Omental fat pad (tissue), 4 donors: Measurements from ENCODE around the gene CDRT4. TPM values are rescaled to one million over a fixed set of nuclear protein-coding genes. Genes with fewer than 3 reads are reported as not detected.

ENCODE experiments used
- ATAC-seq: fragments of 150-250 bp; one replicate; pipeline ENCODE4 v1.9.1; 2016; ENCODE audit warnings: mild to moderate bottlenecking, moderate library complexity; ENCODE audit not compliant: low FRiP score
- DNase-seq: peaks from one replicate; pipeline ENCODE4 v3.0.0-alpha.2; 2019; ENCODE audit warnings: low spot score
- total RNA-seq, 4 donors: library from RNA; depleted of rRNA; stranded (reverse); fragments of >200 nt; gene quantifications; one replicate each; pipeline ENCODE4 v1.1.0, GENCODE V29; 2016
- TF ChIP-seq, protein P1 (sequence below), 3 donors: fragments of 450-650 bp; IDR thresholded peaks; one replicate each; pipeline ENCODE4 v1.5.1; 2016 to 2017; ENCODE audit warnings: antibody characterized with exemption in 3 of 3, mild to moderate bottlenecking in 3 of 3, moderate library complexity in 2 of 3

CDRT4 gene
- total RNA-seq, 4 donors from 2014 or later = 1.3 to 7.9 (median 2.6) TPM

DNA sequence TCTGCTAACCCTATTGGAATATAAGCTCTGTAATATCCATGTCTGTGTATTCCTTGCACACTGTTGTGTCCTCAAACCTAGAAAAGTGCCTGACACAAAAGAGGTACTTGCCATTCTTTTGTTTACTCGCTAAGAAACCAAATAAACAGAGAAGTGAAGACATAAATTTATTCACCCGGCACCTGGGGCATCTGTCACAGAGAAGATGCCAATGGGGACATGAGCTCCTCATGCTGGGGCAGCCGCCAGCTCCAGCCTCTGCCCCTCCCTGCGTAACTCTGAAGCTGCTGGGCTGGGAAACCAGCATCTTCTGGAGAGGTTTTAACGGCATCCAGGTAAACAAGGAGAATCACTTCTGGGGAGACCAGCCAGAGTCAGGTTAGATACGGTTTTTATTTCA is 15.1 kb upstream of the CDRT4 start:
- DNase-seq (no peak), ATAC-seq (no peak)
- TF ChIP-seq, protein P1, sequence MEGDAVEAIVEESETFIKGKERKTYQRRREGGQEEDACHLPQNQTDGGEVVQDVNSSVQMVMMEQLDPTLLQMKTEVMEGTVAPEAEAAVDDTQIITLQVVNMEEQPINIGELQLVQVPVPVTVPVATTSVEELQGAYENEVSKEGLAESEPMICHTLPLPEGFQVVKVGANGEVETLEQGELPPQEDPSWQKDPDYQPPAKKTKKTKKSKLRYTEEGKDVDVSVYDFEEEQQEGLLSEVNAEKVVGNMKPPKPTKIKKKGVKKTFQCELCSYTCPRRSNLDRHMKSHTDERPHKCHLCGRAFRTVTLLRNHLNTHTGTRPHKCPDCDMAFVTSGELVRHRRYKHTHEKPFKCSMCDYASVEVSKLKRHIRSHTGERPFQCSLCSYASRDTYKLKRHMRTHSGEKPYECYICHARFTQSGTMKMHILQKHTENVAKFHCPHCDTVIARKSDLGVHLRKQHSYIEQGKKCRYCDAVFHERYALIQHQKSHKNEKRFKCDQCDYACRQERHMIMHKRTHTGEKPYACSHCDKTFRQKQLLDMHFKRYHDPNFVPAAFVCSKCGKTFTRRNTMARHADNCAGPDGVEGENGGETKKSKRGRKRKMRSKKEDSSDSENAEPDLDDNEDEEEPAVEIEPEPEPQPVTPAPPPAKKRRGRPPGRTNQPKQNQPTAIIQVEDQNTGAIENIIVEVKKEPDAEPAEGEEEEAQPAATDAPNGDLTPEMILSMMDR (IDR thresholded peaks at IDR 0.05) = no peak

DNA sequence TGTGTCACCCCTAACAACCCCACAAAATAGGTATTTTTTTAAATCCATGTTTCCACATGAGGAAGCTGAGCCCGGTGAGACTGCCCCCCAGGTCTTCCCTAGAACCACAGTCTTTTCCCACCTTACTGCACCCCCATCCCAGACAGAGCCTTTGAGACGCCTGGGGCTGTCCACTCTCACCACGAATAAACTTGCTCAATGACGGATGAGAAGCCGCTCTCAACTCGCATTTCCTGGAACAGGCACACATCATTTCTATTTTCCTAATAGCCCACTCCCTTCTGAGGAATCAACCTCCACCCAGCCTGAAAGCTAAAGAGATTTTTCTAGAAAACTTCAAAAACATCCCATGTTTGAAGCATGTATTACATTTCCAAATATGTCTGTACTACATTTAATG is 14.1 kb upstream of the CDRT4 start:
- ATAC-seq = peak; percentile 12
- TF ChIP-seq, protein P1 (IDR thresholded peaks at IDR 0.05) = no peak
- DNase-seq = no peak

DNA sequence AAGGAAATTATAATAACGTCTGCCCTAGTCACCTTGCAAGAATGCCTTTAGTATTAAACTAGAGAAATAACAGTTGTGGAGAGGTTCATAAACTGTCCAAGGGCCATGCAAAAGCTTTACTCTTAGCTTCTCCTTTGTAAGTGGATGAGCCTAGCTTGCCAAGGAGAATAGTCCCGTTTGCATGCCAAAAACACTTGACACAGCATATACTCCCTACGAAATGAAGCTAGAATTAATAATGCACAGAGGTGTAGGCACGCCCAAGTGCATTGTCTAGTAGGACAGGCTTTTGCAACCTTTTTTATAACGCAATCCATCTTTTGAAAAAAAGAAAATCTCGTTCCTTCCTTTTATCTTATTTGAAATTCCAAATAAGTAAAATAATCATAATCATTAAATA is 12.8 kb upstream of the CDRT4 start:
- TF ChIP-seq, protein P1 (IDR thresholded peaks at IDR 0.05) = no peak
- DNase-seq (no peak), ATAC-seq (peak; percentile 47)

GRCh38 chr17:15479703-15480102 is 12.3 kb upstream of the CDRT4 start:
- ATAC-seq (no peak), DNase-seq (no peak)
- TF ChIP-seq, protein P1 (IDR thresholded peaks at IDR 0.05) = no peak

DNA sequence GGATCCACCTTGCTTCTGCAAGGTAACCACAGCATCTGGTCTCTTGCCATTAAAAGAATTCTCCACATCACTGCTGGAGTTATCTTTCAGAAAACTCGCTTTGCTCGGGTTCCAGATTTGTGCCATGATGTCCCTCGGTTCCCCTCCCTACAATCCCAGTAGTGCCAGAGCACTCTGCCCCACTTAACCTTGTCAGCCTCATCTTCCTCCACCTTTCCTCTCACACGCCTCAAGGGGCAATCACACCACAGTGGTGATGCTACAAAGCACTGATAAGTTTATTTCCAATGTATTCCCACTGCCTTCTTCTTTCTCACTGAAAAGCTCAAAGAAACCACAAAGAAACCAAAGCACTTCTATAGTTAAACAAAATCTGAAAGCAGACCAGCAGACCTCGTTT is 11.4 kb upstream of the CDRT4 start:
- DNase-seq = no peak
- TF ChIP-seq, protein P1 (IDR thresholded peaks at IDR 0.05) = no peak
- ATAC-seq = no peak

DNA sequence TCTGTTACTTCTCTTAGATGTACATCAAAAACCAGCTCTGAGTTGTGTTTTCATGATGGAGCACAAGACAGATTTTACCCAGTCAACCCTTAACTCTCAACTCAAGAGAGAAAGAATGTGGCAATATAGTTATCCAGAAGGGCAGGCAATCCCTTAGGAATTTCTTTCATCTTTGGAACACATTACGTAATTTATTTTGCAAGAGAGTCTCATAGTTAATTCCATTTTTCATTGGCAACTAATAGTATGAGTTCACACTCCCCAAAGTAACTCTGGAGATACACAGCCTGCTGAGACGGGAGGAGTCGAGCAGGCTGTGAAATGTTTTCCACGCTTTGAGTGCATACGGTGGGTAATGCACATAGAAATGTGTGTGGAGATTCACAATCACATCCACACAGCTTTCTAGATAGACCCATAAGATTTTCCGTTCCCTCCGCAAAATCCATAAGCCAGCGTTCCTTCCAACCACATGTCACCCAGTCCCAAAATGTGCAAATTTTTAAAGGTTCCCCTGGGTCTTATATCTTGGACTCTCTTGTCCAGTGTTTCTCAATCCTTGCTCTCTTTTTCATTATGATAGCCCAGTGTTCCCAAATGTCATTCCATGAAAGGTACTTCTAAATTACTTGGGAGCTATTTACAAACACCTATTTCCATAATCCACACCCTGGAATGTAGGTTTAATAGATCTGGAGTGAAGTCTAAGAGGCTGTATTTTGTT is 8.4 kb upstream of the CDRT4 start:
- TF ChIP-seq, protein P1 (IDR thresholded peaks at IDR 0.05) = no peak
- ATAC-seq = peak; percentile 91
- no peak for DNase-seq

DNA sequence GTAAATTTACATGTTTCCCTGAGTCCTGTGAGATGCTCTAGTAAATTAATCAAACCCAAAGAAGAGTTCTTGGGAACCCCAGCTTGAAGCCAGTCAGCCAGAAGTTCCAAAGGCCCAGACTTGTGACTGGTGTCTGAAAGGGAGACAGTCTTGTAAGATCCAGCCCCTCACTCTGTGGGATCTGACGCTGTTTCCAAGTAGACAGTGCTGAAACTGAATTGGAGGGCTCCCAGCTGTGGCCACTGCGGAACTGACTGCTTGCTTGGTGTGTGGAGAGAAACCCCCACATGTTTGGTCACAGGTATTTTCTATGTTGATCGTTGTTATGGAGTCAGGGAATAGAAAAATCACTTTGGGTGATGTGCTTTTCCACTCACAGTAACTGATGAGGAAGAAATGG is 5.5 kb upstream of the CDRT4 start:
- DNase-seq (no peak), ATAC-seq (no peak)
- TF ChIP-seq, protein P1 (IDR thresholded peaks at IDR 0.05) = no peak
